GM18519 (cell line): ENCODE results near the gene TRMT61A.

Source experiments
- ATAC-seq: cut with Tn5 transposase; IDR thresholded peaks from one replicate; pipeline ENCODE4 v1.9.1; 2021; ENCODE audit warnings: mild to moderate bottlenecking, moderate library complexity; ENCODE audit not compliant: unreplicated experiment, low FRiP score

Gene TRMT61A

GRCh38 chr14:103545915-103546651 is 17.1 kb downstream of the TRMT61A start:
- ATAC-seq: no peak

- ATAC-seq: no peak
Measured at GRCh38 chr14:103546652-103547454, 17.9 kb downstream of the TRMT61A start.

GRCh38 chr14:103547455-103547940 is 18.5 kb downstream of the TRMT61A start:
- no peak for ATAC-seq

- ATAC-seq: no peak
Measured at GRCh38 chr14:103547941-103548462, 19.0 kb downstream of the TRMT61A start.

- ATAC-seq: no peak
Measured at GRCh38 chr14:103548463-103549351, 19.7 kb downstream of the TRMT61A start.

- no peak for ATAC-seq
Measured at GRCh38 chr14:103549361-103550311, 20.6 kb downstream of the TRMT61A start.

GRCh38 chr14:103550451-103551337 is 21.7 kb downstream of the TRMT61A start:
- no peak for ATAC-seq

GRCh38 chr14:103551338-103551762 is 22.4 kb downstream of the TRMT61A start:
- no peak for ATAC-seq

- ATAC-seq: no peak
Measured at GRCh38 chr14:103552011-103552845, 23.2 kb downstream of the TRMT61A start.

GRCh38 chr14:103552846-103553210 is 23.8 kb downstream of the TRMT61A start:
- no peak for ATAC-seq

- ATAC-seq: no peak
Measured at GRCh38 chr14:103555559-103556337, 26.8 kb downstream of the TRMT61A start.

- ATAC-seq: no peak
Measured at GRCh38 chr14:103556946-103557758, 28.2 kb downstream of the TRMT61A start.

GRCh38 chr14:103558071-103558882 is 29.3 kb downstream of the TRMT61A start:
- no peak for ATAC-seq

- ATAC-seq: no peak
Measured at GRCh38 chr14:103559766-103560165, 30.8 kb downstream of the TRMT61A start.

- no peak for ATAC-seq
Measured at GRCh38 chr14:103560691-103561090, 31.7 kb downstream of the TRMT61A start.
